Suppressor macrophage (primary cell): ENCODE measurements around the gene NINL.
A peak's percentile ranks its signal among the peaks of the same experiment; 100 is the strongest.
"Not testable (repeated sequence)": the region's sequence is repeated elsewhere in the genome, so short reads cannot be mapped to it uniquely, and the experiment has no call there.

Source experiments
- DNase-seq, 4 experiments: peaks; one replicate each; pipeline ENCODE4 v3.0.0-alpha.2; 2020 to 2022

Gene NINL

DNA sequence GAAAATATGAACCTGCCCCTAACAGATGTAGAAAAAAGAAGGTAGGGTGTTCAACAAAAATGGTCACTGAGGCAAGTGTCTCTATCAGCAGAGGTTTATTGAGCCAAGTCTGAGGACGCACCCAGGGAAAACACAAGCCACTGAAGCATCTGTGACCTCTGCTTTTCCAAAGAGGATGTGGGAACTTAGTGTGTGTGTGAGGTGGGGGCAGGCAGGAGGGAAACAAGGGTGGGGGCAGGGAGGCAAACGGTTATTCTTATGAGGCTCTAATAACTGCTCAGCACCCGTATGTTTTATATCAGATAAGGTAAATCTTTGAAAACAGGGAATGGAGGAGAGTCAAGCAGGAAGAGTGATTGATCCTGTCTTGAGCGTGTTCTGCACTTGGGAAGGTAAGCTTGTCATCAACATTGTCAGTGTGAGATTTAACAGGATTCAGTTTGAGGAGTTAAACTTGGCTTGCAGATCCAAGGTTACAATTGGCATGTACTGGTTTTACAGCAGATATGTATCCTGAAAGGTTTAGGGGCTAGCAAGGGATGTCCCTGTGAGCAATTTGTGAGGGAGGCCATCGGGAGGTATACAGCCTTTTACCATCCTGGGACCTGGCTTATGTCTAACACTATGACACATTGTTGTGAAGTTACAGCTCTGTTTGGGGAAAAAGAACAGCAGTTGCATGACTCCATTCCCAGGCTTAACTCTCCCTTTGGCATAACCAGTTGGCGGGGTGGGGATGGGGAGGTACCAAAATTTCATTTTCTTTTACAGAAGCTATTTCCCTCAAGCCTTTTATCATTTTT is 33.7 kb downstream of the NINL start:
- DNase-seq: no peak

DNA sequence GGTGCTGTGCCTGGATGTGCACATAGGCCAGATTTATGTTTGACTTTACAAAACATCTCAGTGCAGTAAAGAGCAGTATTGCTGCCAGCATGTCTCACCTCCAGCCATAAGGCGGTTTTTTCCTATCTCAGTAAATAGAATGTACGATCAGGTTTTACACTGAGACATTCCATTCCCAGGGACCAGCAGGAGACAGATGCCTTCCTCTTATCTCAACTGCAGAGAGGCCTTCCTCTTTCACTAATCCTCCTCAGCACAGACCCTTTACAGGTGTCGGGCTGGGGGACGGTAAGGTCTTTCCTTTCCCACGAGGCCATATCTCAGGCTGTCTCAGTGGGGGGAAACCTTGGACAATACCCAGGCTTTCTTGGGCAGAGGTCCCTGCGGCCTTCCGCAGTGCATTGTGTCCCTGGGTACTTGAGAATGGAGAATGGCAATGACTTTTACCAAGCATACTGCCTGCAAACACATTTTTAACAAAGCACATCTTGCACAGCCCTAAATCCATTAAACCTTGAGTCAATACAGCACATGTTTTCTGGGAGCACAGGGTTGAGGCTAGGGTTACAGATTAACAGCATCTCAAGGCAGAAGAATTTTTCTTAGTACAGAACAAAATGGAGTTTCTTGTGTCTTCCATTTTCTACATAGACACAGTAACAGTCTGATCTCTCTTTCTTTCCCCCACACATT is 34.5 kb downstream of the NINL start:
- not testable (repeated sequence) for DNase-seq

DNA sequence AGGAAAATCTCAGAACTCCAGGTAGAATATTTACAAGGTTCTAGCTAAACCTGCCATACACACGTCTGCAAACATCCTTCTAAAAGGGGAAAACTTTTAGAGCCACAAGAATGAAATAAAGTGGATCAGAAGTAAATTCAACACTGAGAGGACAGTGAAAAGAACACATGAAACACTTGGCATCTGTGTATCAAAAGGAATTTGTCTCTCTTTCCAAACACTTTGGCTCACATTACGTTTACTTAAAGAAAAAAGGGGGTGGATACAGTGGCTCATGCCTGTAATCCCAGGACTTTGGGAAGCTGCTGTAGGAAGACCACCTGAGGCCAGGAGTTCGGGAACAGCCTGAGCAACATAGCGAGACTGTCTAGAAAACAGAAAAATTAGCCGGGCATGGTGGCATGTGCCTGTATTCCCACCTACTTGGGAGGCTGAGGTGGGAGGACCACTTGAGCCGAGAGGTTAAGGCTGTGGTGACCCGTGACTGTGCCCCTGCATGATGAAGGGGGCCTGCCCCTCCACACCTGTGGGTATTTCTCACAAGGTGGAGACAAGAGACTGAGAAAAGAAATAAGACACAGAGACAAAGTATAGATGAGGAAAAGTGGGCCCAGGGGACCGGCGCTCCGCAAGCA is 35.4 kb downstream of the NINL start:
- DNase-seq: no peak

DNA sequence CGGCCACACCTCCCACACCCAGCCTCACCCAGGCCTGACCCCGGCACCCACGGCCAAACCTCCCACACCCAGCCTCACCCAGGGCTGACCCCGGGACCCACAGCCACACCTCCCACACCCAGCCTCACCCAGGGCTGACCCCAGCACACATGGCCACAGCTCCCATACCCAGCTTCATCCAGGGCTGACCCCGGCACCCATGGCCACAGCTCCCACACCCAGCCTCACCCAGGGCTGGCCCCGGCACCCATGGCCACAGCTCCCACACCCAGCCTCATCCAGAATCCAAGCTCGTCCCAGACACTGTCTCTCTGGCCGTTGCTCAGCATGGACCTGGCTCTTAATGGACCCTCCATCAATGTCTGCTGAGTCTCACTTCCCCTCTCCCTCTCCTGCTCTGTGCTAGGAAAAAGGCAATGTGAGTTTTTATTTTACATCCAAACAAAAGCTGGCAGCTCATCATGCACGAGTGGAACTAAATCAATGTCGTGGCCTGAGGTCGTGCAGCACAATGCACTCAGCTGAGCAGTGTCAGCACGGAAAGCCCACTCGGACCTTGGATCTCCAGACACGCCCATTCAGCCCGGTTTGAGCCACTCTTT is 36.1 kb downstream of the NINL start:
- DNase-seq: no peak

DNA sequence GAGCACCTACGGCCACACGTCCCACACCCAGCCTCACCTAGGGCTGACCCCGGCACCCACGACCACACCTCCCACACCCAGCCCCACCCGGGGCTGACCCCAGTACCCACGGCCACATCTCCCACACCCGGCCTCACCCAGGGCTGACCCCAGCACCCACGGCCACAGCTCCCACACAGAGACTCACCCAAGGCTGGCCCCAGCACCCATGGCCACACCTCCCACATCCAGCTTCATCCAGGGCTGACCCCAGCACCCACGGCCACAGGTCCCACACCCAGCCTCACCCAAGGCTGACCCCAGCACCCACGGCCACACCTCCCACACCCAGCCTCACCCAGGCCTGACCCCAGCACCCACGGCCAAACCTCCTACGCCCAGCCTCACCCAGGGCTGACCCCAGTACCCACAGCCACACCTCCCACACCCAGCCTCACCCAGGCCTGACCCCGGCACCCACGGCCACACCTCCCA is 36.7 kb downstream of the NINL start:
- DNase-seq: no peak

DNA sequence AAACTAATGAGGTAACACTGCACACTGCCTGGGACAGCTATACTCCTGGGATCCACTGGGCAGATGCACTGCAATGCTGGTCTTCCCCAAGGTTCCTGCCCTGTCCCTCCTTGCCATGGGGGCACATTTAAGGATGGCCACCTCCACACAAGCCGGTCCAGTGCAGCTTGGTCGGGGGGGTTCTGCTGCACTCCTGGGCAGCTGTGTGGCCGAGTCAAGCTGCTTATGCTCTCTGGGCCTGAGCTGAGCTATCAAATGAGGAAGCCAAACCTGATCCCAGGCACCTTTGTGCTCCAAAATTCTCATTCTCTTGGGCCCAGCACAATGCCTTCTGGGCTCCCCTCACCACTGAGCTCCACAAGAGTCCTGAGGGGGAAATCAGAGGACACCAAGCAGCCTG is 37.3 kb downstream of the NINL start:
- DNase-seq: no peak

DNA sequence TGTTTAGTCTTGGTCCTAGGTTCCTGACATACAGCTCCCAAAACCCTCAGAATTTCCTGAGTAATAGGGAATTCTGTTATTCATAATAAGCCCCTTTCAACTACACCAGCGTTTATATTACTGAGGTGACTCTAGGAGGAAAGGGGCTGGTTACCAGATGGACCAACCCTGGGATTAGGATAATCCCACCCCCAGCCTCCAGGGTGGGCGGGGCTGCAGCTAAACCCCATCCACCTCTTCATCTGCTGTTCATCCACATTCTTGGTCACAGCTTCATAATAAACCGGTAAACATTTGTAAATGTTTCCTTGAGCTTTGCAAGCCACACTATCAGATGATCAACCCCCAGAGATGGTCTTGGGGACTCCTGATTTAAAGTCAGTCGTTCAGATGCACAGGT is 38.3 kb downstream of the NINL start:
- DNase-seq: no peak

DNA sequence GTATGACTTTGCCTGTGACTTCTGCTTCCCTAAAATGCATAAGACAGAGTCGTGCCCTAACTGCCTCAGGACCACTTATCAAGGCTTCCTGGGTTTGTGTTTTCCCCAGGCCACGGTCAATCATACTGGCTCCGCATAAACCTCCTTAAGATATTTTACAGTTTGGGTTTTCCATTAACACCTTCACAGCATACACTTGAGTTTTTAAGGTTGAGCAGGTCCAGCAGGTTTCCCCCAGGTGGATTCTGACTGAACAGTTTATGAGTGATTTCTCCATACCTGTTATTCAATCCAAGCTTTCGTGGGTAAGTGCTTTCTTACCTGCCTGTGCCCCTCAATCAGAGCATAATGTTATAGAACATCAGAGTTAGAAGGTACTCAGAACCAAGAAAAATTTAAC is 39.3 kb downstream of the NINL start:
- no peak for DNase-seq

DNA sequence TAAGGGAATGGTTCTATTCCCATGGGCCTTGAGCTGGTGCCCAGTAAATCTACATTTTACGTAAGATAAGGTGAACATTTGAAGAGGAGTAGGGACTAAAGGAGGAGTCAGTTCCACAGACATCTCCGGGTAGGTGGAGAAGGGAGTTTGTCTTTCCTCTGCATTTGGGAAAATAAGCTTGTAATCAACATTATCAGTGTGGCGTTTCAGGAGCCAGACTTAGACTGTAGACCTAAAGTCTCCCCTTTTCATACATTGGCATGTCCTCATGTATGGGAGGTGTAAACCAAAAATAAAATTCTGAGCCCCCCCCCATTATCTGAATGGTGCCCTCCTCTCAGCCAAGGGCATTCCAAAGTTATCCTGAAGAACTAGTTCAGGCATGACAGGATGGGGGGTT is 40.2 kb downstream of the NINL start:
- DNase-seq: no peak

DNA sequence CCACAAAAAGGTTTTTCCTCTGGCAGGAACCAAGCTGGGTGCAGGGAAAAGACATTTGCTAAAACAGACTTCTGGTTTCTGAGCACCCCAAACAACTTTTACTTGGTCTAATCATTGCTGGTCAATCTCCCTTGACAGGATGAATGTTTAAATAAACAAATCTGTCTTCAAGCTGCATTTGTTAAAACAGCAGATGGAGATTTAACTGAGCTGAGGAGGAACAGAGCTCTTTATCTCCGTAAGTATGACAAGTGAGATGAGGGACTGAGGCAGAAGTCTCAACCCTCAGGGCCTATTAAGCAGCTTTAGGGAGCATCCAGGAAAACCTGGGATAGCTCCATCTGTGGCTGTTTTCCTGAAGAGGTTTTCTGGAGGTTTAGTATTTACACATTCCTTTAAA is 40.6 kb downstream of the NINL start:
- no peak for DNase-seq

DNA sequence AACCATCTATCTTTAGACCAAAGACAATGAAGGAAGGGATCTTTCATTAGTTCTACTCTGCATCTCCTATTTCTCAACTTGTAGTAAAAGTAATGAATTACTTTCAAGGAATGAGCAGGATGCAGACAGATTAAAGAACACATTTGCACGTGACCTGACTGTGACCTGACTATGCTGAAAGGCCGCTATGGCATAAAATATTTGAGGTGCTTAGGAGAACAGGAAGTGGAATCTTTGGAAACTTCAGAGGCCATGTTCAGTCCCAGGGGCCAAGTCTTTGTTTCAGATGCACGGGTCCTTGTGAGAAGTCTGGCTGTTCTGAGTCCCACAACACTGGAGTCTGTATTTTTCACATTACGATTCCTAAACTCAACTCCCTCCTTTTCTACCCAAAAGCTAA is 41.0 kb downstream of the NINL start:
- DNase-seq: no peak

DNA sequence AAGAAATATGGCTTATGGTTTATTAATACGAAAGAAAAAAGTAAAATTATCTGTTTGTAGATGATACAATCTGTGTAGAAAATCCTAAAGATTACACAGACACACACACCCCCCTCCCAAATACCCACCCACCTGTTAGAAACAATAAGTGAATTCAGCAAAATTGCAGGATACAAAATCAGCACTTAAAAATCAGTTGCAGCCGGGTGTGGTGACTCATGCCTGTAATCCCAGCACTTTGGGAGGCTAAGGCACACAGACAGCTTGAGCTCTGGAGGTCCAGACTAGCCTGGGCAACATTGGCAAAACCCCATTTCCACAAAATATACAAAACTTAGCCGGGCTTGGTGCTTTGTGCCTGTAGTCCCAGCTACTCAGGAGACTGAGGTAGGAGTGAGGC is 42.3 kb downstream of the NINL start:
- peak in 1 of 4 experiments; percentile 24 for DNase-seq

DNA sequence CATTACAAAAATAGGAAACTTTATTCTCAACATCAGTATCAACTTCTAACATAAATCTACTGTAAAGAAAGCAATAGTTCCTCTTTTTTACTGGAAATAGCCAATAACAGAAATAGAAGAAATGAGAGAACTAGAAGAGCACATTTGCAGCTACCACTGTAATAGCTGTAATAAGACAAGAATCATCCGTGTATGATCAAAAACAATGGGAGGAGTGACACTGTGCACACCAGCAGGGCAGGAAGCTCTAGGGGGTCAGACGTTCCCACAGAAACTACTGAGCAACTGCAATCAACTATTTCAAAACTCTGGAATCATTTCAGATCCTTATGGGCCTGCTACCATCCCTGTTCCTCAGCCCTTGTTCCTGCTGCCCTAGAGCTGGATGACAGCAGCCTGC is 43.7 kb downstream of the NINL start:
- DNase-seq: peak; percentile 15 to 58 (median 46)

DNA sequence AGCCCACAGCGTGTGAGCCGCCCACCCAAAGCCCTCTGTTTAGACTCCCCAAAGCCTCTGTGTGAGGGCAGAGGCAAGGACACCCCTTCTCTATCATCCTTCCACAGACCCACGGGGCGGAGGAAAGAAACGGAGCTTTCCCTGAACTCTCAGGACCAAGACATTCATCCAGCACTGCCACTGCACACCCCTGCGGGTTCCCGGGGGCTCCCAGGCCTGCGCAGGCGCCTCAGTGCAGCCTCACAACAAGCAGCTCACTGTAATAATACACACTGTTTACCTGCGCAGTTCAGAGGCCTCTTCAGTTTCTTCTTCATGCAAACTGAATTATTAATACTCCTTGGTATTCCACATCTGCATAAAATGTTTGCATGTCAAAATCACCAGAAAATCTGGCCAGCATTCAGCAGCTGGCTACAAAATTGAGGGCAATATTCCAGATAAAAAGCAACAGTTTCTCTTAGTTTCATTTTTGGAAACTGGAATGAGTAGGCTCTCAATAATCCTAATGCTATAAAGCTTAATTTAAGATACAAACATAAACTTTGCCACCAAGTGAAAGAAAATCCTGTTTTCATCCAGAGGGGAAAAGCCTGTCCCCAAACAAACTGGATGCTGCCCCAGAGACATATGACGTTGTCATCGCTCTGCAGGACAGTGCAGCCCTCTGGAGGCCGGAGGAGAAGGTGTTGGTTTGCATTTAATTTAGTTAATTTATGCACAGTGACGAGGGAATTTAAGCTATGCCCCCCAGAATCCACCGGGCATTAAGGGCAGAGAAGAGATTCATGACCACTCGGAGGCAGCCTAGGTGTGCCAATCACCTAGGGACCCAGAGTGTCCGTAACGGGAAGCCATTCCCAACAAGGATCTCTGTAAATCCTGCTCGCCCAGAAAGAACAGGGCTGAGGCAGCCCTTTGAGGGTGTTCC is 45.3 kb downstream of the NINL start:
- DNase-seq: peak in 1 of 4 experiments; percentile 26

DNA sequence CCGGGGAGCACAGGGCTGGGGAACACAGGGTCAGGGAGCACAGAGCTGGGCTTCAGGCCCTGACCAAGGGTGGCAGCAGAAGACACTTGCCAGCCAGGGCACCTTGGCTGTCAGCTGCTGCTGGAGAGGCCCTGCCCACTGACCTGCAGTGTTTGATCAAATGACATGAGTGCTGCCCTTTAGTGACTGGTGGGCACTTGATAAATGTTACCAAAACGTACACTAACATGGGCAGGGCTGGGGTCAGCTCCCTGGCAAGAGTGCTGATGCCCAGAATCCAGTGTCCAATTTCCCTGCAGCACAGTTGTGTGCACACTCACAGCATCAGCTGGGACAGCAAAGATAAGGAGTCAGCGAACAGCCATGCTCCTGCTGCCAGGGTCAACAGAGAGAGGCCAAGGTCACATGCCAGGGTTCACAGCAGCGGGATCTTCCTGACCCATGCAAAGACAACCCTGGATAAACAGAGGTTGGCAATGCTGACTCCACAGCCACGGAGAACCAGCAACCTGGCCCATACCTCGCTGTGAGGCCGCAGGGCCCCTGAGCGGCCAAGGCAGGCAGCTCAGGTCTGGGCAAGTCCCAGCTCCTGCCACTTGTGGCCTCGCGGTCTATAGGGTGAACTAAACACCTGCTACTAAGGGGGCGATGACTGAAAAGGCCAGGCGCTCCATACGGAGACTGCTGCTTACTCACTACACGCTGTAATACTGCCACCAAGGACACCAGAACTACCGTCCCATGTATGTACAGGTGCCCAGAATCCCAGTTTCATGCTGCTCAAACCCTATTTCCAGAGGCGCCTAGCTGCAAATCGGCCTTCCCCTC is 46.3 kb downstream of the NINL start:
- no peak for DNase-seq

DNA sequence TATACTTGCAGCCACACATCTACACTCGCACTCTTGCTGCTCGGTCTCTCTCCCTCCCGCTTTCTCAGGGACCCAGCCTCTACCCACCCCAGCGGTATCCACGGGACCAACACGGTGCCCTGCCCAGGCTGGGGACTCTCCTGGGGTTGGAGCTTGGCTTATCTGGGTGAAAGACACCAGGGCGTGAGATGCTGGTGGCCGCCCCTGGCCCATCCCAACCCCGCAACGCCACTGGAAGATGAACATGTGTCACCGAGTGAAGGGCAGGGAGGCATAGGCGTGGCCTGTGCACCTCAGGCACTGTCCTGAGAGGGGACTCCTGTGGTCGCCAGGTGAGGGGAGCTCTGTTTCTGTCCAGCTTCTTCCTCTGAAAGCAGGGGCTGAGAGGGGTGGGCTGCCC is 47.4 kb downstream of the NINL start:
- DNase-seq: no peak

DNA sequence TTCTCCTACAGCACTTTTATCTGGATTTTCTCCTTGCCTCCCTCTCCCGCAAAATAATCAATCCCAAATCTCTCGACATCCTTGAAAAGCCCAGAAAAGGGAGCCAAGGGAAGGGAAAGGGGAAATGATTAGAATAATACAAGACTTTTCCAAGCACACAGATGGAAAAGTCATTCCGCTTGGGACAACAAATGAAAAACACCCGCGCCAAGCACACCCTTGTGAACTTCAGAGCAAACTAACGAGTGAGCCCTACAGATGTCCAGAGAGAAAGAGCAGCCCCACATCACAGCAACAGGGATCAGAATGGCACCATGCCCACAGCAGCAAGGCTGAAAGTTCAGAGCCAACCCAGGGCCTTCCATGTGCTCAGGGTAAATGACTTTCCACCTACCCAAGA is 49.6 kb downstream of the NINL start:
- DNase-seq: no peak

DNA sequence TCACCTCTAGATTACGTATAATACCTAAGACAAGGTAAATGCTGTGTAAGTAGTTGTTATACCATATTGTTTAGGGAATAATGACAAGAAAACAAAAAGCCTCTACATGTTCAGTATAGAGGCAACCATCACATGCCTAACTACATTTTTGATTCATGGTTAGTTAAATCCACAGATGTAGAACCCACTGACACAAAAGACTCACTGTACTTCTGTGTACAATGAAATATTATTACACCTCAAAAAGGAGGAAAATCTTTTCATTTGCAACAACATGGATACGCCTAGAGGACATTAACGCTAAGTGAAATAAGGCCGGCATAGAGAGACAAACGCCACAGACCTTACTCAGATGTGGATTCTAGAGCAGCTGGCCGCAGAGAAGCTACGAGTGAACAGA is 50.5 kb downstream of the NINL start:
- DNase-seq: no peak

DNA sequence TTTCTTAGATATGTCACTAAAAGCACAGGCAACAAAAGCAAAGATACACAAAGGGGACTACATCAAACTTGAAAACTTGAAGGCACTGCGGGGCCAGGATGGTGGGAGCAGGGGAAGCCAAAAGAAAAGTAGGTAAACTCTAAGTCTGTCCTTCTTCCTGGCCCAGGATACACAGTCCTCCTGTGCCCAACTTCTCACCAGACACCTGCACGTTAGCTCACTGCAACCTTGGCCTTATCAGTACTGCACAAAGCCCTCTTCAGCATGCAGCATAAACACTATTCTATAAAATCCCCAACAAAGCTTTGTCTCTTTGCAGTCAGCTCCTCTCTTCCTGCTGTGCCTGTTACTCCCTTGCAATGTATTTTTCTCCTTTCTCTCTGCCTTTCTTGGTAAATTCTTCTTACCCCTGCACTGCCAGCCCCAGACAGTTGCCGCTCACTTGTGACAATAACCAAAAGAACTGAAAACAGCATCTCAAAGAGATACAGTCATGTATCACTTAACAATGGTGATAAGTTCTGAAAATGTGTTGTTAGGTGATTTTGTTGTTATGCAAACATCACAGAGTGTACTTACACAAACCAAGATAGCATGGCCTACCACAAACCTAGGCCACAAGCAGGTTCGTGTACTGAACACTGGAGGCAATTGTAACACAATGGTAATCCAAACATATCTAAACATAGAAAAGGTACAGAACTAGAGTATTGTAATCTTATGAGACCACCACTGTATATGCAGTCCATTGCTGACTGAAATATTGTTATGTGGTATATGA is 51.2 kb downstream of the NINL start:
- no peak for DNase-seq

DNA sequence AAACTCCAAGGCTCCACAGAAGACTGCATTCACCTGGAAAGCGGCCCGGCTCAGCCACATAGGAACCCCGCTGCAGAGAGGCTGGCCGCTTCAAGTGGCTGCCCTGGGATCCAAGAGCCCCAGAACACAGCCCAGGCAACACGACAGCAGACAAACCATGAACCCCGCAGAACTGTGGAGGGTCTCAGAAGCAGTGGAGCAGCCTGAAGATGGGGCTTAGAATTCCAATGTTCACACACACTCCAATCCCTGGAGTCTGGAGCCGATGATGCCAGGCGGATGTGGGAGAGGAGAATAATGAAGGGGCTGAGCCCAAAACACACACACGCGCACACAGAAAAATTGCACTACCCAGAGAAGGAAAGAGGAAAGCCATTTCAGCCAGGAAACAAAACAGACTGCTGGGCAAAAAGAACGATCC is 52.4 kb downstream of the NINL start:
- DNase-seq: no peak
